ENCODE results near the gene ING3. TPM values are rescaled to one million over a fixed set of nuclear protein-coding genes. Genes with fewer than 3 reads are reported as not detected.

ING3 gene
- total RNA-seq, 1 experiment from 2014 or later: 29.2 TPM

DNA sequence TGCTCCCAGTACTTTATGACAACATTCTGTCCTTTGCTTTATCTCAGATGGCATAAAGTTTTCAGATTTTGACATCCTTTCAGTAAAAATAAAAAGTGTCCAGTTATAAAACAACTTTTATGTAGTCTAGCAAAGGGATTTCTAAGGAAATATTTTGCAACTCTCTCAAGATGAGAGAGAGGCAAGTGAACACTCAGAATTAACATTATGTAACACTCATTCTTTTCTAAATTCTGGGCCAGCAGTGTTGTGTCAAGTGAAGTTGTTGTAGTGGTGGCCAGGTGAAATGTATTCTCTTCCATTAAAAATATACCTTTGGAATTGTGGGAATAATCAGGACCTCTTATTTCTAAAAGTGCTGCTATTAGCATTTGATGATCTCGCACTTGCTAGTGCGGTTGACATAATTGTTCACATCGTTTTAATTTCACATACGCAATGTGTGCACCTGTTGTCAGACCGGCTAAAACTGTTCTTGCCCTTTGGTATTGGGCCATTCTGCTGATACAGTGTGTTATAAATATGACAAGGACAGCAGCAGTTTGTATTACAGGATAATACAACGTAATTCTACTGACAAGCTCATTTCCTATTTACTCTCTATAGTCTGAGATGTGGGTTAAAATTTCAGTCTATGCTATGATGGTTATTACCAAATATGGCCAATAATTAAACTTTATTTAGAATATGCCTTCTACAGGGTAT, 61.7 kb downstream of the ING3 start:
- in situ Hi-C loops (cut with HindIII; ENCODE audit: low pct_unique_long_range_greater_than_20kb, low sequenced_read_pairs): no loop called here
- no peak for DNase-seq (ENCODE audit: low read depth, low spot score)

DNA sequence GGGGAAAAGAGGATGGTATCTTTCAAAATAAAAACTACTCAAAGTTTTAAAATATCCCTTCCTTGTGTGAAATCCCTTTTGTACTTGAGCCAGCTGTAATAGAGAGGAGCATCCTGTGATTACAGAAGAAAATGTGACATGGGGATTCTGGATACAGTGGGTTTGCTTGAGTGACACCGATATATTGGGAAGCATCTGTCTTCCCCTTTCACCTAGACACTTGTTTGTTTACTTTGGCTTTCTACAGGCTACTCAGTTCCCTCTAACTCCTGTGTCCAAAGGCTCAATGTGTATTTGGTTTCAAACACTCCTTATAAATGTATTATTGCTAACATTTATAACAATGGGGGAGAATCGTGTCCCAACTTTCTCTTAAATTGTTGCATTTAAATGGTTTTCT, 62.3 kb downstream of the ING3 start:
- DNase-seq (ENCODE audit: low read depth, low spot score): no peak
- in situ Hi-C loops (cut with HindIII; ENCODE audit: low pct_unique_long_range_greater_than_20kb, low sequenced_read_pairs): no loop called here

DNA sequence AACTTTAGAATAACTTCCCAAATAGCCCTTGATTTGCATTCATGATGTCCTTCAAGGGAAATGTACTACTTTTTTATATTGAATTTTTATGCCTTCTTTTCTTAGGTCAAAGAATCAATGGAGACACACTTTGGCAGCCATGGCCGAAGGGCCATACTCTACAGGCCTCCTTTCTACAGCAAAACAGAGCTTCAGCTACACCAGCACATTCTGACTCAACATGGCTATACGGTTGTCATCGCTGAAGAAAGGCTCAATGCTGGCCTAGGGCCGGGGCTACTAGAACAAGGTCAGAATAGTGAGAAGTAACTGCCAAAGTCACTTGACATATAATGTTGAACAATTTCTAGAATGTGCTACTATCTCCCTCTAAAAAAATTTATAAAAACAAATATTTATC, 65.0 kb downstream of the ING3 start:
- in situ Hi-C loops (cut with HindIII; ENCODE audit: low pct_unique_long_range_greater_than_20kb, low sequenced_read_pairs): no loop called here
- no peak for DNase-seq (ENCODE audit: low read depth, low spot score)

DNA sequence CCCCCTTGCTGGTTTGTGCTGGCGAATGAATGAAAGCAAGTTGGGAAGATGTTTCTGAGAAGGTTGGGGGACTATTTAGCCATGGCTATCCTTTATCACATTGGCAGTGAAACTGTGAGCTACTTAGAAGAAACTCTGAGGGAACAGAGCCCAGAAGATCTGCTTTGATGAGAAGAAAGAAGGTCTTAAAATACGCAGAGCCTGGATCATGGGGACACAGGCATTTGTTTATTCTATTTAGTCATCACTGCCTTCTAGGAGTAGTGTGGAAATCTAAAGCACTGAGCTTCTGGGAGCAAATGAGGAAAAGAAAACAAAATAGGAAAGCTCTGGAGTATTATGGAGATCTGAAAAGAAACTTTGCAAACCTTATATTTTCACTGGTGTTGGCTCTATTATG, 66.4 kb downstream of the ING3 start:
- in situ Hi-C loops (cut with HindIII; ENCODE audit: low pct_unique_long_range_greater_than_20kb, low sequenced_read_pairs): no loop called here
- no peak for DNase-seq (ENCODE audit: low read depth, low spot score)

- in situ Hi-C loops (cut with HindIII; ENCODE audit: low pct_unique_long_range_greater_than_20kb, low sequenced_read_pairs): no loop called here
- DNase-seq (ENCODE audit: low read depth, low spot score): no peak
These were observed 67.0 kb downstream of the ING3 start for GRCh38 chr7:121017586-121017985.

DNA sequence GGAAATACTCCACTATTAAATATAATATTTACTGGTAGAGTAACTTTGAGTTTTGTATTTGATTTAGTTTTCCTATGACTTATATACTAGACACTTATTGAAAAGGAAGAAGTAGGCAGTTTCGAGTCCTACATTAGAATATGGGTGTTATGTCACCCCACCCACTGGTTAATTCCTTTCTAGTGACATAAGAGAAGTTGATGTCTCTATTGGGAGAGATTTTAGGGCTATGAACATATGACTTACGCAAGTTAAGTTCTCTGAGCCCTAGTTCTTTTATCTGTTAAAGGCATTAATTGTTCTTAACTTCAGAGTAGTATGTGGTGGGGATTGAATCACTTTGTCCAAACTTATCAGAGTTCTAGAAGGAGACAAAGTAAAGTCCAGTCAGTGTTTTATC, 68.4 kb downstream of the ING3 start:
- no peak for DNase-seq (ENCODE audit: low read depth, low spot score)
- in situ Hi-C loops (cut with HindIII; ENCODE audit: low pct_unique_long_range_greater_than_20kb, low sequenced_read_pairs): no loop called here

DNA sequence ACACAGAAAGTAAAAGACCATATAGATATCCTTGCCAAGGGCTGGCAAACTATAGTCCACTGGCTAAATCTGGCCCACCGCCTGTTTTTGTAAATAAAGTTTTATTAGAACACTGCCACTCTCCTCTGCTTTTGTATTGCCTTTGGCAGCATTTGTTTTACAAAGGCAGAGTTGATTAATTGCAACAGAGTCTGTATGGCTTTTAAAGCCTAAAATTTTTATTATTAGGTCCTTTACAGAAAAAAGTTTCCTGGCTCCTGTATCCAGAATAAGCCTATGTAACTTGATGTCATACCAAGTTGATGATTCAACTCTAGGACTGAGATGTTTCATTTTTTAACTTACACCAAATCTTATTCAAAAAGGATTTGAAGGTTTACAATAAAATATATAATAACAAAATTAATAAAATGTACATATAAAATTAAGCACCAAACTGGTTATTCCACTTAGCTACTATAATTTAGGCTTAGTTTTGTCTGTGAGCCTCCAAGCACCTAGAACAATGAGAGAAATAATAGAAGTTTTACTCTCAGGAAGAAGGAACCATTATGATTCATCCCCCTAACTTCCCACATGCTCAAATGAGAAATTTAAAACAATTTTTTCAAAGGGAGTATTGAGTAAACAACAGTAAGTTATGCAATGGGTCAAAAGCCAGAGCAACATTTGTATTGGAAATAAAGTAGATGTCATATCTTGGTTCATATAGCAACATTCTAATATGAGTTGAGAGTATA, 69.8 kb downstream of the ING3 start:
- in situ Hi-C loops (cut with HindIII; ENCODE audit: low pct_unique_long_range_greater_than_20kb, low sequenced_read_pairs): no loop called here
- no peak for DNase-seq (ENCODE audit: low read depth, low spot score)

GRCh38 chr7:121020989-121021969, 70.7 kb downstream of the ING3 start:
- in situ Hi-C loops (cut with HindIII; ENCODE audit: low pct_unique_long_range_greater_than_20kb, low sequenced_read_pairs): no loop called here

DNA sequence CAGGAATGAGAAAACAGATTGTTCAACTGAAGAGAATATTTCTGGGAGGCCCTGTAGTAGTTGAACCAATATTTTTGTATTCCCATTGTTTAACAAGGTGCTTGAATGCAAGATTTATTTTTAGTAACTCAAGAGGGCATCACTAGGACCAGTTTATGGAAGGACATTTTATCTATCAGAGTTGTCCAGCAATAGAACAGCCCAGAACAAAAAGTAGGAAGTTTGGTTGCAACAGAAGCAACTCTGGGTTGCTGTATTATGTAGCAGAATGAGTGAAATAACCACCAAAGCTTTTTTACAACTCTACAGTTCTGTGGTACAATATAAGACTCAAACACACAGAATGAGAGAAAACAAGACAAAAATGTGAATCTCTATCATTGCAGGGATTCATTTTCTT, 72.6 kb downstream of the ING3 start:
- in situ Hi-C loops (cut with HindIII; ENCODE audit: low pct_unique_long_range_greater_than_20kb, low sequenced_read_pairs): no loop called here
- no peak for DNase-seq (ENCODE audit: low read depth, low spot score)

More at GRCh38 chr7:121020989-121021969, 70.7 kb downstream of the ING3 start:
- DNase-seq (ENCODE audit: low read depth, low spot score): no peak

DNA sequence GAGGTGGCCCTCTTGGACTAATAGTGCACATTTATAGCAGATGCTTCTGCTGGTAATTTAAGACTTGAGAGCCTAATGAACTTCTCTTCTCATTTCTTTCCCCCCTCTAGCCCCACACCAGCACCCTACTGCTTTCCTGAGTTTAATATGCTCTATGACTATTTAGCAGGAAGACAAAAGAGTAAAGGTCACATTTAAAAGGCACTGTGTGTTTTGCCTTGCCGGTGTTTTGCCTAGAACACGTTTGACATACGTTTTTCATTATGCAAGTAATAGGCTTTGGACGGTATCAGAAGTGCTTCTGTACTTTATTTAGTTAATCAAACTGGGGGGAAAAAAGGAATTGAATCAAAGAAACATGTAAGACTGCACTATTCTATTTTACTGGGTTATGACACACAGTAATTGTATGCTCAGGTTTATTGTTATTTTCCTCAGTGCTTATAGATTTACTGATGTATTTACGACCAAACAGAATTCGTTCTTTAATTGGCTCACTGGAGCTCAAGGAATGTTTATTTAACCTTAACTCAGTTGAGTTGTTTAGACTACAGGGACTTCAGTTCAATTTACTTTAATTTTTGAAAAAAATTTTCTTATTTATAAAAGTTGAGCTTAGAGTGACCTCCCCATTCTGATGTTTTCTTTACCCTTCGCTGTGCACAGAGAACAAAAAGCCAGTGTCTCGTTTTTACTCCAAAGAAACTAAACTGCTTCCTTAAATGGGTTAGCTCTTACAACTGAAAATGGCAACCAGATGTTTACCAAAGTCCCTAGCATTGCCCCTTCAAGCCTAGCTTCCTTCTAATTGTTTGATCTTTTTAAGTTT, 73.3 kb downstream of the ING3 start:
- DNase-seq (ENCODE audit: low read depth, low spot score): peak; percentile 33
- in situ Hi-C loops (cut with HindIII; ENCODE audit: low pct_unique_long_range_greater_than_20kb, low sequenced_read_pairs): no loop called here

DNA sequence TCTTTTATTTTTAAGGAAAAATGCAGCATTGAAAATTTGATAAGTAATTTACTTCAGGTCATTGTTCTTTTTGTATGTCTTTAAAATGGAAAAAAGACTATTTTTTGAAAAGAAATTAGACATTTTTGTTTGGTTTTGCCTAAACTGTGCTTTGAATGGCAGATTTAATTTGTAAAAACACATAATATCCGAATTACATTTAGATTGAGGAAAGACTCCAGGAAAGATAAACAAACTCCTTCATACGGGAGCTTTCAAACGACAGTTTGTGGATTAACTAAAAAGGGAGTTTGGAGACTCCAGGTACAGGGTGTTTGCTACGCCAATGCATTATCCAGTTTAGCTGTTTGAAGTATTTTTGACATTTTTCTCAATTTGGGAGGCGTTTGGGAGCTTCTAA, 74.0 kb downstream of the ING3 start:
- no peak for DNase-seq (ENCODE audit: low read depth, low spot score)
- in situ Hi-C loops (cut with HindIII; ENCODE audit: low pct_unique_long_range_greater_than_20kb, low sequenced_read_pairs): no loop called here

DNA sequence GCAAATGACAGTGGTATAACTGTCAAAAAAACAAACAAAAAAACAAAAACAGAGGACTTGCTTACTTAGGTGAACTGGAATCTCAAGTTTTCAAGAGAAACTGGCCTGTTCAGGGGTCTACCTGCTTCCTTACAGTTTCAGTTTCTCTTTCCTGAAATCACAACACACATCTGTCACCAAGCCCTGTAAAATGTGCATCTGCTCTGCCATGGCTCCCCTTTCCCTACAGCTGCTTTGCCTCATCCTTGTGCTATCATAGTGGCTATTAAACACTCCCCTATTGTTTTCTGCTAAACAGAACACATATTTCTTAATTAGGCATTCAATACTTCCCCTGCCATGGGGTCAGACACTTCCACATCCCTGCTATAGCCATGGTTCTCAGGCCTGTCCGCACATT, 75.6 kb downstream of the ING3 start:
- in situ Hi-C loops (cut with HindIII; ENCODE audit: low pct_unique_long_range_greater_than_20kb, low sequenced_read_pairs): no loop called here

GRCh38 chr7:121026577-121027111, 76.1 kb downstream of the ING3 start:
- no peak for DNase-seq (ENCODE audit: low read depth, low spot score)
- in situ Hi-C loops (cut with HindIII; ENCODE audit: low pct_unique_long_range_greater_than_20kb, low sequenced_read_pairs): no loop called here

More for the DNA sequence above, 75.6 kb downstream of the ING3 start:
- DNase-seq (ENCODE audit: low read depth, low spot score): no peak

Small RNA genes lying within 50 kb of the gene (small RNA-seq; reads per million reads assigned to genes)
- 0 reads per million in 2 experiments for gene RNA5SP240

Other genes with a start within 250 kb of the ING3 start
- 2.3 and 5.7 TPM in 2 replicates for gene TSPAN12, start 92.6 kb upstream of the ING3 start, total RNA-seq (2014; rRNA removed; shearing (Covaris generic))
- 4.9 and 6.2 TPM in 2 replicates for gene CPED1, start 37.9 kb downstream of the ING3 start, total RNA-seq (2014; rRNA removed; shearing (Covaris generic))

Measured in SK-MEL-5 (cell line).